GM08714 (cell line): Measurements from ENCODE around the gene MYO5C.

Experiments
- H3K4me3 ChIP-seq: fragments of 200-500 bp; sonication (Bioruptor generic); 2 replicates; pipeline ENCODE4 v1.5.1; 2014; ENCODE audit warnings: mild to moderate bottlenecking, low read length, inconsistent platforms
- ZNF274 ChIP-seq: IDR thresholded peaks from 2 replicates; pipeline ENCODE4 v1.6.1; 2012; ENCODE audit warnings: mild to moderate bottlenecking, low read depth, low read length

The MYO5C gene

GRCh38 chr15:52159645-52160044, 136.0 kb downstream of the MYO5C start:
- no peak overlapping the region for H3K4me3 ChIP-seq
- no peak for TF ChIP-seq ZNF274

- no peak overlapping the region for H3K4me3 ChIP-seq
- no peak for TF ChIP-seq ZNF274
These were observed 137.4 kb downstream of the MYO5C start for GRCh38 chr15:52158084-52158765.

- H3K4me3 ChIP-seq = no peak overlapping the region
- TF ChIP-seq ZNF274 = no peak
These were observed 139.7 kb downstream of the MYO5C start for GRCh38 chr15:52155878-52156277.

- H3K4me3 ChIP-seq = no peak overlapping the region
- TF ChIP-seq ZNF274 = no peak
These were observed 140.4 kb downstream of the MYO5C start for GRCh38 chr15:52154896-52155865.

- TF ChIP-seq ZNF274 = no peak
- no peak overlapping the region for H3K4me3 ChIP-seq
These were observed 141.4 kb downstream of the MYO5C start for GRCh38 chr15:52153900-52154895.

GRCh38 chr15:52151353-52151752, 144.3 kb downstream of the MYO5C start:
- TF ChIP-seq ZNF274 = no peak
- H3K4me3 ChIP-seq = no peak overlapping the region

- H3K4me3 ChIP-seq = no peak overlapping the region
- TF ChIP-seq ZNF274 = no peak
These were observed 144.7 kb downstream of the MYO5C start for GRCh38 chr15:52150871-52151270.

- no peak overlapping the region for H3K4me3 ChIP-seq
- TF ChIP-seq ZNF274 = no peak
These were observed 145.4 kb downstream of the MYO5C start for GRCh38 chr15:52150043-52150825.

GRCh38 chr15:52148403-52148802, 147.2 kb downstream of the MYO5C start:
- H3K4me3 ChIP-seq = no peak overlapping the region
- TF ChIP-seq ZNF274 = no peak

- H3K4me3 ChIP-seq = no peak overlapping the region
- no peak for TF ChIP-seq ZNF274
These were observed 148.8 kb downstream of the MYO5C start for GRCh38 chr15:52146776-52147175.

GRCh38 chr15:52146261-52146660, 149.3 kb downstream of the MYO5C start:
- no peak for TF ChIP-seq ZNF274
- no peak overlapping the region for H3K4me3 ChIP-seq

GRCh38 chr15:52144656-52145178, 150.9 kb downstream of the MYO5C start:
- no peak for TF ChIP-seq ZNF274
- H3K4me3 ChIP-seq = no peak overlapping the region

- no peak for TF ChIP-seq ZNF274
- no peak overlapping the region for H3K4me3 ChIP-seq
These were observed 151.7 kb downstream of the MYO5C start for GRCh38 chr15:52143873-52144272.
